Lower leg skin (tissue), 4 donors: ENCODE results near the gene INPP4B. TPM values are rescaled to one million over a fixed set of nuclear protein-coding genes. Genes with fewer than 3 reads are reported as not detected.

Experiments
- DNase-seq, 2 donors: peaks; one replicate each; pipeline ENCODE4 v3.0.0-alpha.2; 2019; ENCODE audit warnings: low spot score in 2 of 2
- H3K4me3 ChIP-seq: fragments of 200-600 bp; sonication (generic); 2 replicates; pipeline ENCODE4 v1.5.1; 2017; ENCODE audit warnings: mild to moderate bottlenecking, low read depth; ENCODE audit not compliant: poor library complexity, severe bottlenecking
- CTCF ChIP-seq, 3 donors: fragments of 450-650 bp; IDR thresholded peaks; one replicate each; pipeline ENCODE4 v1.5.1; 2016; ENCODE audit warnings: antibody characterized with exemption in 3 of 3, mild to moderate bottlenecking in 3 of 3, moderate library complexity in 2 of 3
- POLR2A ChIP-seq, 2 donors: fragments of 450-650 bp; IDR thresholded peaks; one replicate each; pipeline ENCODE4 v1.6.1; 2016 to 2017; ENCODE audit warnings: antibody characterized with exemption in 2 of 2, mild to moderate bottlenecking in 1 of 2, moderate library complexity in 1 of 2
- WGBS, 2 donors: methylation state at CpG; one replicate each; pipeline ENCODE4 v1.1.5; 2018; 5-methylcytosine and 5-hydroxymethylcytosine counted together
- intact Hi-C: fragments of 100-400 bp; cut with DNase I; formaldehyde crosslinking; loops from one replicate; pipeline ENCODE4 v1.15.0; 2023; ENCODE audit warnings: low total_unique reads
- total RNA-seq, 4 donors: library from RNA; depleted of rRNA; stranded (reverse); fragments of >200 nt; gene quantifications; one replicate each; pipeline ENCODE4 v1.1.0, GENCODE V29; 2016

INPP4B gene
- total RNA-seq, 4 donors from 2014 or later = 7.6 to 18.5 (median 17.6) TPM

GRCh38 chr4:142420311-142421095 is 425.6 kb downstream of the INPP4B start:
- no peak for TF ChIP-seq POLR2A (IDR thresholded peaks at IDR 0.05)
- TF ChIP-seq CTCF (IDR thresholded peaks at IDR 0.05) = no peak
- H3K4me3 ChIP-seq = no peak overlapping the region
- no peak for DNase-seq
- intact Hi-C loops = no loop called here
- WGBS, 2 donors = 93 to 95% methylated on average over 3 of the region's 3 CpGs

GRCh38 chr4:142419712-142420111 is 426.4 kb downstream of the INPP4B start:
- H3K4me3 ChIP-seq = no peak overlapping the region
- DNase-seq = no peak
- 79 to 88% methylated on average over 1 of the region's 1 CpG for WGBS, 2 donors
- intact Hi-C loops = no loop called here
- TF ChIP-seq POLR2A (IDR thresholded peaks at IDR 0.05) (no peak), CTCF (IDR thresholded peaks at IDR 0.05) (no peak)

- no peak for TF ChIP-seq CTCF (IDR thresholded peaks at IDR 0.05)
- no peak for TF ChIP-seq POLR2A (IDR thresholded peaks at IDR 0.05)
- 93 to 98% methylated on average over 2 of the region's 2 CpGs for WGBS, 2 donors
- no peak for DNase-seq
- H3K4me3 ChIP-seq = no peak overlapping the region
- intact Hi-C loops = no loop called here
Measured at GRCh38 chr4:142418697-142419096, 427.4 kb downstream of the INPP4B start.

GRCh38 chr4:142416711-142417275 is 429.3 kb downstream of the INPP4B start:
- DNase-seq = no peak
- intact Hi-C loops = no loop called here
- 55% methylated on average over 5 of the region's 5 CpGs for WGBS, 2 donors
- TF ChIP-seq POLR2A (IDR thresholded peaks at IDR 0.05) (no peak), CTCF (IDR thresholded peaks at IDR 0.05) (no peak)
- H3K4me3 ChIP-seq = no peak overlapping the region

GRCh38 chr4:142416121-142416520 is 430.0 kb downstream of the INPP4B start:
- H3K4me3 ChIP-seq = no peak overlapping the region
- WGBS, 2 donors = 46 to 55% methylated on average over 1 of the region's 1 CpG
- intact Hi-C loops = no loop called here
- no peak for DNase-seq
- TF ChIP-seq CTCF (IDR thresholded peaks at IDR 0.05) (no peak), POLR2A (IDR thresholded peaks at IDR 0.05) (no peak)
